WTC11 (cell line): Measurements from ENCODE around the gene MRPS34. TPM values are rescaled to one million over a fixed set of nuclear protein-coding genes. Genes with fewer than 3 reads are reported as not detected.
A peak's percentile ranks its signal among the peaks of the same experiment; 100 is the strongest.

Experiments
- ATAC-seq: fragments of 200-7000 bp; cut with Tn5 transposase; 2 replicates; pipeline ENCODE4 v1.10.0; 2021; ENCODE audit warnings: mild to moderate bottlenecking, moderate library complexity
- CTCF ChIA-PET: fragments of 300-600 bp; sonication (Branson Sonifier 250); formaldehyde crosslinking; loops from one replicate; lab custom pipeline; 2021; ENCODE audit warnings: antibody characterized with exemption; lab: Charles Lee
- POLR2A ChIA-PET: fragments of 350-600 bp; sonication (Branson Sonifier 250); formaldehyde crosslinking; loops from one replicate; lab custom pipeline; 2021; ENCODE audit warnings: antibody characterized with exemption; lab: Charles Lee
- DNase-seq: peaks from one replicate; pipeline ENCODE4 v3.0.0; 2021; ENCODE audit warnings: low spot score
- H3K27ac Mint-ChIP-seq: 2 replicates; pipeline ENCODE4 v1.8.0; 2021; ENCODE audit warnings: mixed read lengths
- H3K27me3 Mint-ChIP-seq: 2 replicates; pipeline ENCODE4 v1.8.0; 2021; ENCODE audit warnings: low read depth, mild to moderate bottlenecking, moderate library complexity, mixed read lengths
- H3K36me3 Mint-ChIP-seq: 2 replicates; pipeline ENCODE4 v1.8.0; 2021; ENCODE audit warnings: mixed read lengths
- H3K4me1 Mint-ChIP-seq: 2 replicates; pipeline ENCODE4 v1.8.0; 2022; ENCODE audit warnings: mixed read lengths
- H3K4me3 Mint-ChIP-seq: 2 replicates; pipeline ENCODE4 v1.8.0; 2021; ENCODE audit warnings: mild to moderate bottlenecking, moderate library complexity, mixed read lengths
- H3K9me3 Mint-ChIP-seq: 2 replicates; pipeline ENCODE4 v1.8.0; 2021; ENCODE audit warnings: mixed read lengths
- ATF3 ChIP-seq: sonication (generic); formaldehyde crosslinking; conservative IDR thresholded peaks from 2 replicates; pipeline ENCODE4 v1.8.1; 2022; ENCODE audit warnings: mild to moderate bottlenecking, missing genetic modification reagents
- CREB1 ChIP-seq: sonication (generic); formaldehyde crosslinking; IDR thresholded peaks from 2 replicates; pipeline ENCODE4 v1.8.0; 2023; ENCODE audit warnings: mild to moderate bottlenecking, missing genetic modification reagents
- ETV6 ChIP-seq: sonication (generic); formaldehyde crosslinking; IDR thresholded peaks from 2 replicates; pipeline ENCODE4 v1.8.1; 2022; ENCODE audit warnings: mild to moderate bottlenecking, missing genetic modification reagents
- GABPB1 ChIP-seq: sonication (generic); formaldehyde crosslinking; IDR thresholded peaks from 2 replicates; pipeline ENCODE4 v1.8.1; 2023; ENCODE audit warnings: mild to moderate bottlenecking, missing genetic modification reagents
- JUN ChIP-seq: sonication (generic); formaldehyde crosslinking; IDR thresholded peaks from 2 replicates; pipeline ENCODE4 v1.8.0; 2023; ENCODE audit warnings: mild to moderate bottlenecking, missing genetic modification reagents
- PRRX2 ChIP-seq: fragments of 250-450 bp; sonication (Bioruptor Pico); IDR thresholded peaks from 2 replicates; pipeline ENCODE4 v1.8.0; 2021; ENCODE audit warnings: mild to moderate bottlenecking
- RELA ChIP-seq: sonication (generic); formaldehyde crosslinking; IDR thresholded peaks from 2 replicates; pipeline ENCODE4 v1.8.1; 2022; ENCODE audit warnings: missing genetic modification reagents, mild to moderate bottlenecking, borderline replicate concordance
- SMAD3 ChIP-seq: sonication (generic); formaldehyde crosslinking; IDR thresholded peaks from 2 replicates; pipeline ENCODE4 v1.8.0; 2022; ENCODE audit warnings: missing genetic modification reagents, mild to moderate bottlenecking, borderline replicate concordance
- SP1 ChIP-seq: sonication (generic); formaldehyde crosslinking; conservative IDR thresholded peaks from 2 replicates; pipeline ENCODE4 v1.8.1; 2022; ENCODE audit warnings: missing genetic modification reagents
- TP53 ChIP-seq: sonication (generic); formaldehyde crosslinking; IDR thresholded peaks from 2 replicates; pipeline ENCODE4 v1.8.1; 2023; ENCODE audit warnings: mild to moderate bottlenecking, missing genetic modification reagents
- USF1 ChIP-seq: sonication (generic); formaldehyde crosslinking; IDR thresholded peaks from 2 replicates; pipeline ENCODE4 v1.8.0; 2022; ENCODE audit warnings: mild to moderate bottlenecking, missing genetic modification reagents
- ZNF138 ChIP-seq: sonication (generic); formaldehyde crosslinking; conservative IDR thresholded peaks from 2 replicates; pipeline ENCODE4 v1.8.1; 2022; ENCODE audit warnings: mild to moderate bottlenecking, moderate library complexity, missing genetic modification reagents
- ZNF317 ChIP-seq: sonication (generic); formaldehyde crosslinking; IDR thresholded peaks from 2 replicates; pipeline ENCODE4 v1.8.1; 2023; ENCODE audit warnings: low read depth, mild to moderate bottlenecking, moderate library complexity, missing genetic modification reagents, borderline replicate concordance
- total RNA-seq: library from RNA; stranded (reverse); gene quantifications from 3 replicates; pipeline ENCODE4 v1.2.3, GENCODE V29; 2021
- TF ChIP-seq, protein P1 (sequence below): fragments of 250-450 bp; sonication (Bioruptor Pico); IDR thresholded peaks from 2 replicates; pipeline ENCODE4 v1.9.0; 2021; ENCODE audit warnings: mild to moderate bottlenecking
- TF ChIP-seq, protein P2 (sequence below): fragments of 250-450 bp; sonication (Bioruptor Pico); IDR thresholded peaks from 2 replicates; pipeline ENCODE4 v1.9.0; 2021; ENCODE audit warnings: mild to moderate bottlenecking
- TF ChIP-seq, protein P3 (sequence below): fragments of 200-600 bp; IDR thresholded peaks from 2 replicates; pipeline ENCODE4 v1.8.0; 2022; ENCODE audit warnings: antibody characterized with exemption
- TF ChIP-seq, protein P4 (sequence below): sonication (generic); formaldehyde crosslinking; IDR thresholded peaks from 2 replicates; pipeline ENCODE4 v1.8.0; 2022; ENCODE audit warnings: mild to moderate bottlenecking, missing genetic modification reagents
- TF ChIP-seq, protein P5 (sequence below): sonication (generic); formaldehyde crosslinking; IDR thresholded peaks from 2 replicates; pipeline ENCODE4 v1.8.1; 2022; ENCODE audit warnings: missing genetic modification reagents, borderline replicate concordance
- TF ChIP-seq, protein P6 (sequence below): fragments of 250-450 bp; sonication (Bioruptor Pico); conservative IDR thresholded peaks from 2 replicates; pipeline ENCODE4 v1.9.0; 2021; ENCODE audit warnings: mild to moderate bottlenecking
- TF ChIP-seq, protein P7 (sequence below): fragments of 250-450 bp; sonication (Bioruptor Pico); IDR thresholded peaks from 2 replicates; pipeline ENCODE4 v2.1.2; 2022; ENCODE audit warnings: mild to moderate bottlenecking, moderate library complexity

Gene MRPS34
- total RNA-seq, 1 experiment from 2014 or later: 258 TPM

GRCh38 chr16:1772908-1773702, at the start of gene MRPS34 (continued):
- TF ChIP-seq, protein P1, sequence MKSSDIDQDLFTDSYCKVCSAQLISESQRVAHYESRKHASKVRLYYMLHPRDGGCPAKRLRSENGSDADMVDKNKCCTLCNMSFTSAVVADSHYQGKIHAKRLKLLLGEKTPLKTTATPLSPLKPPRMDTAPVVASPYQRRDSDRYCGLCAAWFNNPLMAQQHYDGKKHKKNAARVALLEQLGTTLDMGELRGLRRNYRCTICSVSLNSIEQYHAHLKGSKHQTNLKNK (CRISPR knock-in tag): no peak
- TF ChIP-seq, protein P2, sequence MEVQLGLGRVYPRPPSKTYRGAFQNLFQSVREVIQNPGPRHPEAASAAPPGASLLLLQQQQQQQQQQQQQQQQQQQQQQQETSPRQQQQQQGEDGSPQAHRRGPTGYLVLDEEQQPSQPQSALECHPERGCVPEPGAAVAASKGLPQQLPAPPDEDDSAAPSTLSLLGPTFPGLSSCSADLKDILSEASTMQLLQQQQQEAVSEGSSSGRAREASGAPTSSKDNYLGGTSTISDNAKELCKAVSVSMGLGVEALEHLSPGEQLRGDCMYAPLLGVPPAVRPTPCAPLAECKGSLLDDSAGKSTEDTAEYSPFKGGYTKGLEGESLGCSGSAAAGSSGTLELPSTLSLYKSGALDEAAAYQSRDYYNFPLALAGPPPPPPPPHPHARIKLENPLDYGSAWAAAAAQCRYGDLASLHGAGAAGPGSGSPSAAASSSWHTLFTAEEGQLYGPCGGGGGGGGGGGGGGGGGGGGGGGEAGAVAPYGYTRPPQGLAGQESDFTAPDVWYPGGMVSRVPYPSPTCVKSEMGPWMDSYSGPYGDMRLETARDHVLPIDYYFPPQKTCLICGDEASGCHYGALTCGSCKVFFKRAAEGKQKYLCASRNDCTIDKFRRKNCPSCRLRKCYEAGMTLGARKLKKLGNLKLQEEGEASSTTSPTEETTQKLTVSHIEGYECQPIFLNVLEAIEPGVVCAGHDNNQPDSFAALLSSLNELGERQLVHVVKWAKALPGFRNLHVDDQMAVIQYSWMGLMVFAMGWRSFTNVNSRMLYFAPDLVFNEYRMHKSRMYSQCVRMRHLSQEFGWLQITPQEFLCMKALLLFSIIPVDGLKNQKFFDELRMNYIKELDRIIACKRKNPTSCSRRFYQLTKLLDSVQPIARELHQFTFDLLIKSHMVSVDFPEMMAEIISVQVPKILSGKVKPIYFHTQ: no peak
- TF ChIP-seq GABPB1 (CRISPR knock-in tag) (peak; percentile 89), JUN (CRISPR knock-in tag) (peak; percentile 71; the same call in 1 of the 2 replicates), ATF3 (CRISPR knock-in tag) (no peak), PRRX2 (no peak)

GRCh38 chr16:1821861-1822611, 49.1 kb upstream of the MRPS34 start:
- Mint-ChIP-seq H3K27ac (no peak overlapping the region), H3K27me3 (no peaks in the 10 kb centered on the region), H3K9me3 (no peaks in the 10 kb centered on the region), H3K4me1 (0 out of 2 replicates have a peak, but pooled peaks cover 4% of the 10 kb centered on the region), H3K36me3 (no peaks in the 10 kb centered on the region), H3K4me3 (no peak overlapping the region)
- DNase-seq: no peak
- no peak for ATAC-seq
- POLR2A ChIA-PET: no interaction called here
- CTCF ChIA-PET: interaction anchor here (2.8 kb wide), 1 partner anchor 10 kb away, joined by 16 read pairs; no protein-coding TSS in a partner anchor
- TF ChIP-seq SP1 (no peak), JUN (CRISPR knock-in tag) (no peak), RELA (CRISPR knock-in tag) (no peak), TP53 (CRISPR knock-in tag) (no peak), PRRX2 (no peak), ZNF138 (CRISPR knock-in tag) (no peak), CREB1 (CRISPR knock-in tag) (no peak), SMAD3 (CRISPR knock-in tag) (no peak), ZNF317 (no peak), USF1 (no peak), ETV6 (no peak)
- TF ChIP-seq, protein P3, sequence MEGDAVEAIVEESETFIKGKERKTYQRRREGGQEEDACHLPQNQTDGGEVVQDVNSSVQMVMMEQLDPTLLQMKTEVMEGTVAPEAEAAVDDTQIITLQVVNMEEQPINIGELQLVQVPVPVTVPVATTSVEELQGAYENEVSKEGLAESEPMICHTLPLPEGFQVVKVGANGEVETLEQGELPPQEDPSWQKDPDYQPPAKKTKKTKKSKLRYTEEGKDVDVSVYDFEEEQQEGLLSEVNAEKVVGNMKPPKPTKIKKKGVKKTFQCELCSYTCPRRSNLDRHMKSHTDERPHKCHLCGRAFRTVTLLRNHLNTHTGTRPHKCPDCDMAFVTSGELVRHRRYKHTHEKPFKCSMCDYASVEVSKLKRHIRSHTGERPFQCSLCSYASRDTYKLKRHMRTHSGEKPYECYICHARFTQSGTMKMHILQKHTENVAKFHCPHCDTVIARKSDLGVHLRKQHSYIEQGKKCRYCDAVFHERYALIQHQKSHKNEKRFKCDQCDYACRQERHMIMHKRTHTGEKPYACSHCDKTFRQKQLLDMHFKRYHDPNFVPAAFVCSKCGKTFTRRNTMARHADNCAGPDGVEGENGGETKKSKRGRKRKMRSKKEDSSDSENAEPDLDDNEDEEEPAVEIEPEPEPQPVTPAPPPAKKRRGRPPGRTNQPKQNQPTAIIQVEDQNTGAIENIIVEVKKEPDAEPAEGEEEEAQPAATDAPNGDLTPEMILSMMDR: no peak
- TF ChIP-seq, protein P4, sequence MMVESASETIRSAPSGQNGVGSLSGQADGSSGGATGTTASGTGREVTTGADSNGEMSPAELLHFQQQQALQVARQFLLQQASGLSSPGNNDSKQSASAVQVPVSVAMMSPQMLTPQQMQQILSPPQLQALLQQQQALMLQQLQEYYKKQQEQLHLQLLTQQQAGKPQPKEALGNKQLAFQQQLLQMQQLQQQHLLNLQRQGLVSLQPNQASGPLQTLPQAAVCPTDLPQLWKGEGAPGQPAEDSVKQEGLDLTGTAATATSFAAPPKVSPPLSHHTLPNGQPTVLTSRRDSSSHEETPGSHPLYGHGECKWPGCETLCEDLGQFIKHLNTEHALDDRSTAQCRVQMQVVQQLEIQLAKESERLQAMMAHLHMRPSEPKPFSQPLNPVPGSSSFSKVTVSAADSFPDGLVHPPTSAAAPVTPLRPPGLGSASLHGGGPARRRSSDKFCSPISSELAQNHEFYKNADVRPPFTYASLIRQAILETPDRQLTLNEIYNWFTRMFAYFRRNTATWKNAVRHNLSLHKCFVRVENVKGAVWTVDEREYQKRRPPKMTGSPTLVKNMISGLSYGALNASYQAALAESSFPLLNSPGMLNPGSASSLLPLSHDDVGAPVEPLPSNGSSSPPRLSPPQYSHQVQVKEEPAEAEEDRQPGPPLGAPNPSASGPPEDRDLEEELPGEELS (CRISPR knock-in tag): no peak
- TF ChIP-seq, protein P5, sequence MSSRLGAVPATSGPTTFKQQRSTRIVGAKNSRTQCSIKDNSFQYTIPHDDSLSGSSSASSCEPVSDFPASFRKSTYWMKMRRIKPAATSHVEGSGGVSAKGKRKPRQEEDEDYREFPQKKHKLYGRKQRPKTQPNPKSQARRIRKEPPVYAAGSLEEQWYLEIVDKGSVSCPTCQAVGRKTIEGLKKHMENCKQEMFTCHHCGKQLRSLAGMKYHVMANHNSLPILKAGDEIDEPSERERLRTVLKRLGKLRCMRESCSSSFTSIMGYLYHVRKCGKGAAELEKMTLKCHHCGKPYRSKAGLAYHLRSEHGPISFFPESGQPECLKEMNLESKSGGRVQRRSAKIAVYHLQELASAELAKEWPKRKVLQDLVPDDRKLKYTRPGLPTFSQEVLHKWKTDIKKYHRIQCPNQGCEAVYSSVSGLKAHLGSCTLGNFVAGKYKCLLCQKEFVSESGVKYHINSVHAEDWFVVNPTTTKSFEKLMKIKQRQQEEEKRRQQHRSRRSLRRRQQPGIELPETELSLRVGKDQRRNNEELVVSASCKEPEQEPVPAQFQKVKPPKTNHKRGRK: no peak
- TF ChIP-seq, protein P6, sequence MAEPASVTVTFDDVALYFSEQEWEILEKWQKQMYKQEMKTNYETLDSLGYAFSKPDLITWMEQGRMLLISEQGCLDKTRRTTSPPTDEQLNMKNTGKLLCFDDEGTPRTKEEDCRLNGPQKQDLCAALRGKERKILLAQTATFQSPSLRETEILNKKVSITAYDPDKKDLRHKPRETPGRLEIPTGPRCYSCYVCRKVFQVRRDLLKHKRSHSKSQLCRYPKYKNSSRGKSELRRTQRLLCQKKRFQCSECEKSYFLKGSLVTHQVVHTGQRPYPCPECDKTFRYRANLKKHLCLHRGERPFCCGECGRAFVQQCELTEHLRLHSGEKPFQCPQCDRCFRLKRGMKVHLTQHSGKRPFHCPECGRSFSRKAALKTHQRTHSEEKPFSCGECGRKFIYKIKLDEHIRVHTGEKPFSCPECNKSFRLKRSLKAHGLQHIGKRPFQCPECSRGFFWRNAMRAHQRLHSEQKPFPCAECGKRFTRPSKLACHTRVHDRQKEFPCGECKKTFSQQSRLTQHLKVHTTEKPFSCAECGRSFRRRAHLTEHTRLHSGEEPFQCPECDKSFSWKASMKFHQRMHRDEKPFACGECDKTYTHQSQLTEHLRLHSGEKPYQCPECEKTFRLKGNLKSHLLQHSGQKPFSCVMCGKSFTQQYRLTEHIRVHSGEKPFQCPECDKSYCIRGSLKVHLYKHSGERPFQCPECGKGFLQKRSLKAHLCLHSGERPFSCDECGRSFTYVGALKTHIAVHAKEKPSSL: no peak
- TF ChIP-seq, protein P7, sequence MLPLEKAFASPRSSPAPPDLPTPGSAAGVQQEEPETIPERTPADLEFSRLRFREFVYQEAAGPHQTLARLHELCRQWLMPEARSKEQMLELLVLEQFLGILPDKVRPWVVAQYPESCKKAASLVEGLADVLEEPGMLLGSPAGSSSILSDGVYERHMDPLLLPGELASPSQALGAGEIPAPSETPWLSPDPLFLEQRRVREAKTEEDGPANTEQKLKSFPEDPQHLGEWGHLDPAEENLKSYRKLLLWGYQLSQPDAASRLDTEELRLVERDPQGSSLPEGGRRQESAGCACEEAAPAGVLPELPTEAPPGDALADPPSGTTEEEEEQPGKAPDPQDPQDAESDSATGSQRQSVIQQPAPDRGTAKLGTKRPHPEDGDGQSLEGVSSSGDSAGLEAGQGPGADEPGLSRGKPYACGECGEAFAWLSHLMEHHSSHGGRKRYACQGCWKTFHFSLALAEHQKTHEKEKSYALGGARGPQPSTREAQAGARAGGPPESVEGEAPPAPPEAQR (CRISPR knock-in tag): no peak
